PFSK-1 (cell line): ENCODE measurements around the gene FAT1.

Experiments used
- FOXP2 ChIP-seq: optimal IDR thresholded peaks from 2 replicates; pipeline ENCODE3; 2011; ENCODE audit warnings: borderline replicate concordance, control low read depth, inconsistent platforms; ENCODE audit not compliant: insufficient read depth; ENCODE audit errors: extremely low read length, extremely low read depth
- POLR2AphosphoS5 ChIP-seq: IDR thresholded peaks from 2 replicates; pipeline ENCODE4 v1.6.1; 2012; ENCODE audit warnings: low read depth, mild to moderate bottlenecking, control low read depth, low read length, moderate library complexity
- TAF1 ChIP-seq: IDR thresholded peaks from 2 replicates; pipeline ENCODE4 v1.6.1; 2012; ENCODE audit warnings: low read length, control low read depth, borderline replicate concordance; ENCODE audit not compliant: insufficient read depth
- TF ChIP-seq, protein P1 (sequence below), 2 experiments: IDR thresholded peaks; 2 replicates each; pipeline versions ENCODE4 v1.6.1 to v1.8.0; 2011 to 2012; ENCODE audit warnings: low read depth in 2 of 2, low read length in 2 of 2, control low read depth in 1 of 2, inconsistent platforms in 1 of 2, mild to moderate bottlenecking in 1 of 2, moderate library complexity in 1 of 2; ENCODE audit not compliant: insufficient read depth in 1 of 2

DNA sequence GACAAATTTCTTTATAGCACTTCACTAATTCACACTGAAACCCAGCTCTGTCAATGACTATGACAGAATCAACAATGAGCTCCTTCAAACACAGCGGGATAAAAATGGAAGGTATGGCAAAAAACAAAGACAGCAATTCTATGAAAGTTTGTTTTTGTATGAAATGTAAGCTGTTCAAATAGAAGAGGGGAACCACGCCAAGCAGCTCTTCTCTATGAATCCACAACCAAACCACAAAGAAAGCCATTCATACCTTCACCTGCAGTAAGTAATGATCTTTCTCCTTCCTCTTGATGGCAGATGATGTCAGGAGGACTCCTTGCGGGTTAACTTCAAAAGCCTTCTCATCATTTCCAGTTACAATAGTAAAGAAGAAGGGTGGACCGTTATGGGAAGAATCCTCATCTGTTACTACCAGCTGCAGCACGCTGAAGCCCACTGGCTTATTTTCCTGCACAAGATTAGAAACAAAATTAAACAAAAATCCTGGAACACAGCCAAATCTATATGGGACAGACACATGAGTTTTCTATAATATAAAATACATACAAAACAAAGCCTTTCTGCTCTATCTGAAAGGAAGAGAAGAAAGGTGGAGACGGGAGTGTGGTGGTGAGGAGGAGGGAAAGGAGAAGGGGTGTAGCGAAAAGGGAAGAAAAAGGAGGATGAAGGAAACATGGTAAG lies 119.4 kb downstream of the FAT1 start:
- TF ChIP-seq POLR2AphosphoS5 (no peak), TAF1 (no peak), FOXP2 (no peak)
- TF ChIP-seq, protein P1, sequence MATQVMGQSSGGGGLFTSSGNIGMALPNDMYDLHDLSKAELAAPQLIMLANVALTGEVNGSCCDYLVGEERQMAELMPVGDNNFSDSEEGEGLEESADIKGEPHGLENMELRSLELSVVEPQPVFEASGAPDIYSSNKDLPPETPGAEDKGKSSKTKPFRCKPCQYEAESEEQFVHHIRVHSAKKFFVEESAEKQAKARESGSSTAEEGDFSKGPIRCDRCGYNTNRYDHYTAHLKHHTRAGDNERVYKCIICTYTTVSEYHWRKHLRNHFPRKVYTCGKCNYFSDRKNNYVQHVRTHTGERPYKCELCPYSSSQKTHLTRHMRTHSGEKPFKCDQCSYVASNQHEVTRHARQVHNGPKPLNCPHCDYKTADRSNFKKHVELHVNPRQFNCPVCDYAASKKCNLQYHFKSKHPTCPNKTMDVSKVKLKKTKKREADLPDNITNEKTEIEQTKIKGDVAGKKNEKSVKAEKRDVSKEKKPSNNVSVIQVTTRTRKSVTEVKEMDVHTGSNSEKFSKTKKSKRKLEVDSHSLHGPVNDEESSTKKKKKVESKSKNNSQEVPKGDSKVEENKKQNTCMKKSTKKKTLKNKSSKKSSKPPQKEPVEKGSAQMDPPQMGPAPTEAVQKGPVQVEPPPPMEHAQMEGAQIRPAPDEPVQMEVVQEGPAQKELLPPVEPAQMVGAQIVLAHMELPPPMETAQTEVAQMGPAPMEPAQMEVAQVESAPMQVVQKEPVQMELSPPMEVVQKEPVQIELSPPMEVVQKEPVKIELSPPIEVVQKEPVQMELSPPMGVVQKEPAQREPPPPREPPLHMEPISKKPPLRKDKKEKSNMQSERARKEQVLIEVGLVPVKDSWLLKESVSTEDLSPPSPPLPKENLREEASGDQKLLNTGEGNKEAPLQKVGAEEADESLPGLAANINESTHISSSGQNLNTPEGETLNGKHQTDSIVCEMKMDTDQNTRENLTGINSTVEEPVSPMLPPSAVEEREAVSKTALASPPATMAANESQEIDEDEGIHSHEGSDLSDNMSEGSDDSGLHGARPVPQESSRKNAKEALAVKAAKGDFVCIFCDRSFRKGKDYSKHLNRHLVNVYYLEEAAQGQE (IDR thresholded peaks at IDR 0.05; ENCODE audit: insufficient read depth in 1 of 2, low read depth in 2 of 2, low read length in 2 of 2): no peak
